HG03064 (cell line): ENCODE data around the gene SLC7A10.

ENCODE experiments used
- ATAC-seq: cut with Tn5 transposase; IDR thresholded peaks from one replicate; pipeline ENCODE4 v1.9.1; 2021; ENCODE audit warnings: low read depth; ENCODE audit not compliant: unreplicated experiment

SLC7A10 gene

DNA sequence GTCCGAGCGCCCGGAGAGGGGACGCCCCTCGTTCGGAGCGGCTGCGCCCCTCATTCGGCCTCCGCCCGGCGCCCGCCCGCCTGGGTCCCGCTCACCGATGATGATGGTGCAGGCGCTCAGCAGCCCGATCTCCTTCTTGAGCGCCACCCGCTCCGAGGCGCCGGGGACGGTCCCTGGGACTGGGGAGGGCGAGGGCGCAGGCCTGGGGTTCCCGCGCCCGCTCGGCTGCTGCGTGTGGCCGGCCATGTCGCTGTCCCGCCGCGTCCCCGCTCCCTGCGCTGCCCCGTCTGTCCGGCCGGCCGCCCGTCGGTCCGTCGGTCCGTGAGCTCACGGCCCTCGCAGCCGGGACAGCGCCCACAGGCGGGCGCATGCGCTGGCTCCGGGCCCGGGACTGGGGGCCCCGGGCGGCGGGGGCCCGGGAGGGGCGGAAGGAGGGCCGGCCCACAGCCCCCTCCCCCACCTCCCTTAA, at the start of gene SLC7A10:
Gene SLC7A10, minus strand, starts transcription at position 393 of the 469 bp plus-strand sequence. Its CDS starts 147 bp downstream, at position 246.
- no peak for ATAC-seq

GRCh38 chr19:33274663-33275558, 49.3 kb upstream of the SLC7A10 start:
- ATAC-seq: no peak

DNA sequence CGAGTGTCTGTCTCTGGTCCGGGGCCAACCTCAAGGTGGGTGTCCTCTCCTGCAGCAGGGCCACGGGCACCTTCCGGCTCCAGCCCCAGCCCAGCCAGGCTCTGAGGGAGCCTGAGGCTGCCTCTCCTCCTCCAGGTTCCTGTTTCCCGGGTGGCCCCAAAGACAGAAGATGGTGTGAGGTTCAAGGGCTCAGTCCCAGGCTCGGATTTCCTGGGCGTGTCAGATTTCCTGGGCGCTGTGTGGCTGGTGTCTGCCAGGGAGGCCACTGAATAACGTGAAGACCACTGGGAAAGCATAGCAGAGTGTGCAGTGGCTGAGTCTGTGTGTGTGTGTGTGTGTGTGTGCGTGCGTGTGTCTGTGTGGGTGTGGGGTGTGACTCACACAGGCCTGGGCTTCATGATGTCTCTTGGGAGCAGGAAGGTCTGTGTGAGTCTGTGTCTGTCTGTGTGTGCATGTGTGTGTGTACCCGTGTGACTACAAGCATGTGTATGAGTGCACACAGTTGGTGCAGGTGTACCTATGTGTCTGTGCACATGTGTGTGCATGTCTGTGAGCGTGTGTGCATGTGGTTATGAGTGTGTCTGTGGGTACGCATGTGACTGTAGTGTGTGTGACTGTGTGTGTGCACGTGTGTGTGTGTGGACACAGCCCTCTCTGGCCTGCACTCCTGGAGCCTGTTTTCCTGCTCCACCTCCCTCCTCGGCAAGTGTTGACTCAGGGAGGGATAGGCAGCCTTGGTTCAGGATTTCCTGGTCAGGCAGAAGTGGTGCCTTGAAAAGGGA, 48.4 kb upstream of the SLC7A10 start:
- no peak for ATAC-seq

DNA sequence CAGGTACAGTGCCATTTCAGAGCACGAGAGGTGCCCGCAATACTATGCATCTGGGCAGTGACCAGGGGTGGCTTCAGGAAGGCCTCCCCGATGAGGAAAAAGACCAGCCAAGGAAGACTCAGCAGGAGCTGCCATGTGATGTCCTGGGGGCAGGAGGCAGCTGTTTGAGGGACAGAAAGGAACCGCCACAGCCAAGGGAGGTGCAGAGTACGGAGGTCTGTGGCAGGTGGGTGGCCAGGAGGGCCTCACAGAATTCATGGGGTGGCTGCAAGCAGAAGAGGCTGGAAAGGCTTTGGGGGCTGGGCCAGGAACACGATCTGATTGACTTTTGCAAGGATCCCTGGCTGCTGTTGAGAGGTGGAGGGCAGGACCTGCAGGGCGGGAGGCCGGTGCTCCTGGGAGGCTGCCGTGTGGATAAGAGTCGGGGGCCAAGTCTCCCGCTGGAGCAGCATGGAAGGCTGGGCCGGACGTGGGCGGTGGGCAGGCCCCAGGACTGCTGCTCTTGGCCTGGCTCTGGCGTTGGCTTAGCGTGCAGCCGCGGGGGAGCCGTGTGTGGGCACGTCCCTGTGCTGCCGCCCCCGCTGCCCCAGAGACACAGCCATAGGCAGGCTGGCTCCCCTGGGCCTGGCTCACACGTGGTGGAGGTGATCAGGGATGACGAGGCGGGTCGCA, 47.6 kb upstream of the SLC7A10 start:
- ATAC-seq: no peak

- ATAC-seq: no peak
Measured at GRCh38 chr19:33271246-33272021, 45.8 kb upstream of the SLC7A10 start.

GRCh38 chr19:33270769-33271168, 45.1 kb upstream of the SLC7A10 start:
- no peak for ATAC-seq

DNA sequence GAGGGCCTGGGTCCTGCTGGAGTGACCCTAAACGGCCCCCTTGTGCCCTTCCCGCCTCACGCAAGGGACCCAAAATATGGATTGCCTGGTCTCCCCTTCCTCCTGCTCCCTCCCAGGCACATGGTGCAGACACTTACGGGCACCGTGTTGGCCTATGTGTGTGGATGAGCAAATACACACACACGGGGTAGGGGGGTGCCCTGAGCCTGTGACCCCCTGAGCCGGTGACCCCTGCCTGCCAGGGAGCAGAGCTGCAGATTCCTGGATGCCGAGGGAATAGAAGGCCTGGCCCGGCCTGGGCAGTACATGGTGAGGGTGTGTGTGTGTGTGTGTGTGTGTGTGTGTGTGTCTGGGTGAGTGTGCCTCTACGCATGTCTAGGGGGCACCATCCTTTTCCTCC, 43.4 kb upstream of the SLC7A10 start:
- ATAC-seq: no peak

DNA sequence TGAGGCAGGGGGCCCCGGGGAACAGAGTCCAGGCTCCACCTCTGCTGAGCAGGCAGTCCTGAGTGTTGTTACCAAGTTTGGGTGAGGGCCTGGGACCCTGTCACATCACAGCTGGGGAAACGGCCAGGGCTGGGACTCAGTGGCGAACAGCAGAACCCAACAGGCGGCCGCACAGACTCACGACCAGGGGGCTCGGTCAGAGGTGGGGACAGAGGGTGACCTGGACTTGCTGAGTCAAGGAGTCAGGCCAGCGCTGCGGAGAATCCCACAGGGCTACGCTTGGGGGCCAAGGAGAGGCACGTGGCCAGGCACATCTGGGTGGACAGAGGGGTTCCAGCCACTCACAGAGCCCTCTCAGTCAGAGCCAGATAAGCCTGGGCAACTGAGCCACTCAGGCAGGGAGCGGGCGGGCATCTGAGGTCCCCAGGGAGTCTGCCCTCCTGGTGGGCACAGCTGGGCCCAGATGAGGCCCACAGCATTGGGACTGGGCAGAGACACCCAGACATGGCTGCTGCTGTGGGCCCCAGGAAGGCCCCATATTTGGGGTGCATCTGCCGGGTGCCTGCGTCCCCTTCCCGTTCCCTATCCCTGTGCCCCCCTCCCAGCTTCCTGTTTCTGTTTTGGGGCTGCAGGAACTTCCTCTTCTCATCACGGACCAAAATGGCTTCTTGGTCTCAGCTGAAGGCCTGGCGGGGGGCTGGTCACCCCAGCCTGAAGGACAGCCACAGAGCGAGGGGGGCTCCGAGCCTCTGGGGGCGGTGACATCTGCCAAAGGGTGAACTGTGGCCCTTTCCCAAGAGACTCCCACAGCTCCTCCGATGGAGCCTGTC, 42.7 kb upstream of the SLC7A10 start:
- ATAC-seq: no peak

DNA sequence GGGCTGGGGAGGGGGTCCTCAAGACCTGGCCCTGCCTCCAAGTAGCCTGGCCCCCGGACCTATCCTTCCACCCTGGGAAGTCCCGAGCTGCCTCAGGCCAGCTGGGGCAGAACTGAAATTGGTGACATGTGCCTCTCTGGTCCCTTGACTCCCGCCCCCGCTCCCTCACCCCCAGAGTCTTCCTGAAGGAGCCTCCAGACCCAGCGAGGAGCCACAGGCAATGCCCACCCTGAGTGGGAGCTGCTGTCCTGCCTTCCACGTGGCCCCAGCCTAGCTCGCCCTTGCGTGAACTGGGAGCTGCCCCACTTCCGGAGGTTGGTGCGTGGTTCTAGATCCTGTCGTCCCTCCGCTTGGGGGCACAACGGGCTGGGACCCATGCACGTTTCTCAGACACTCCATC, 42.1 kb upstream of the SLC7A10 start:
- ATAC-seq: no peak

GRCh38 chr19:33266974-33267484, 41.4 kb upstream of the SLC7A10 start:
- ATAC-seq: no peak

DNA sequence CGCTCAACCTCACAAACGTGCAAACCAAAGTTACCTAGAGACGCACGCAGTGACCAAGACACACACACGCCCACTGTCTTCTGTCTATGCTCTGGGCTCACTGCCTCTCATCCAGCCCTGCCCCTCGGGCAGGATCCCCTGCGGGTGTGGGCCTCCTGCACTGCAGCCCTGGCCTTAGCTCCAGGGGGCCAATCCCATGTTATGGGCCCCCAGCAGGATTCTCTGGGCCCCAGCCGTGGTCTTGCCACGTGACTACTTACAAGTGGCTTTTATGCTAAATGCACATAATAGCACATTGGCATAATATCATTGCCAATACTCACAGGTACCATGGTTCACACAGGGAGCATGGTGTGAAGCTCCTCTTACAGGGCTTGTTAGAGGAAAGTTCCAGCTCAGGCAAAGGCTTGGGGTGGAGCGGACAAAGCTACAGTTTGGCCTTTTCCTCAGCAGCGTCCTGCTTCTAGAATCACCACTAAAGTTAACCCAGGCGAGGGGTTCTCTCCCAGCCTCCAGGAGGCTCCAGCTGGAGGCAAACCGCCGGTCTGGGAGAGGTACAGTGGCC, 39.3 kb upstream of the SLC7A10 start:
- ATAC-seq: no peak

GRCh38 chr19:33263325-33264023, 37.8 kb upstream of the SLC7A10 start:
- no peak for ATAC-seq

DNA sequence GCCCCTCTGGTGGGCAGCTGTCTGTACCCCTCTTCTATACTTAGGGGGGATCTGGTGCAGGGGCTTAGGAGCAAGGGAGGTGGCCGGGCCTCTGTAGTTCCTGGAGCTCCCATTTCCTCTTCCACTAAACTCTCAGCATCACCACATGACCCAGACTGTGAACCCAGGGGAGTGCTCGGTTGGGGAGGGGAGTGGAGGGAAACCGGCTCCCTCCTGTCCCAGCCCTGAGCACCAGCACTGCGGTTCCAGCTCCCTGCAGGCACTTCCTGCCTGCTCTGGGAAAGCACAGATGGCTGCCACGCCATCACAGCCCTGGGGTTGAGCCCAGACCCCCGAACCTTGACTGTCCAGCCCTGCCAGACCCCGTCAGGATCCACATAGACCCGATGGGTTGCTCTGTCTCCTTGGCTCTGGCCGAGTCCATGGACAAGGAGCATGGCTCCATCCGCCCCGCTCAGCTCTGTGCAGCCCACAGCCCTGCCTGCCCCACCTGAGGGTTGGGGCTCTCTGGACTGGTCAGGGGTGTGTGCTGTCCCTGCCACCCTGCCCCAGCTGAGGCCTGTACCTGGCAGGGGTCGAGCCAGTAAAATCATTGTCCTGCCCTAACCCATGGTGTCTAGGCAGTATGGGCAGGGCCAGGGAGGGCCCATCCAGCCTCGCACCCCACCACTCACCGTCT, 36.0 kb upstream of the SLC7A10 start:
- ATAC-seq: no peak

DNA sequence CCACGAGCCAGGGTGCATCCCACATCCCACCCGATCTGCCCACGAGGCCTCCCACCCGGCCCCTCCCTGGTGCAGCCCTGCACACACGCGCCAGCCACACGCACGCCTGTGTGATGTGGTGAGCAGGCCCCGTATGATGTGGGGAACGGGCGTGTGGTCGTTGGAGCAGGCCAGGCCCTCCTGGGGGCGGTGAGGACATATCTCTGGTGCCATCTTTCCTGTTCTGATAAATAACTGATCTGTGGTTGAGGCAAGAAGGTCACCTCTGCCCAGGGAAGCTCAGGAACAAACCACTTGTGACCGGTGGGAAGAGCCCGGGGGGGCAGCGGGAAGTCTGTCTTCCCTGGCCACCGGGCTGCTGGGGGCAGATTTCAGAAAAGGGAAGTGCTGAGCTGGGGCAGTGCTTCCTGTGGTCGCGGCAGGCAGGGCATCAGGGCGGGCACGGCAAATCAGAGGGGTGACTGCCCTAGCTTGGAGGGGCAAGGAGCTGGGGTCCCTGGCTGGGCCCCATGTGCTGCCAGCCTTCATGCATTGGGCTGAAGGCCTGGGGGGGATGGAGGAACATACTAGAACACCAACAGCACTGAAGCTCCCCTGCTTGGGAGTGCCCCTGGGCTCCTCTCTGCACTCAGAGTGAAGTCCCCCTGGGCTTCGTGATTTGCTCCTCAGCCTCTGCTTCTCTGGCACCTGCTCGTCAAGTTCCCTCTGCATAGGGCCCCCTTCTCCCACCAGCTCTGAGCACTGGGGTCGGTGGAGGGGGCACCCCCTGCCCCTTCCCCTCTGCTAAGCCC, 35.2 kb upstream of the SLC7A10 start:
- ATAC-seq: no peak

GRCh38 chr19:33259539-33259938, 33.9 kb upstream of the SLC7A10 start:
- no peak for ATAC-seq

DNA sequence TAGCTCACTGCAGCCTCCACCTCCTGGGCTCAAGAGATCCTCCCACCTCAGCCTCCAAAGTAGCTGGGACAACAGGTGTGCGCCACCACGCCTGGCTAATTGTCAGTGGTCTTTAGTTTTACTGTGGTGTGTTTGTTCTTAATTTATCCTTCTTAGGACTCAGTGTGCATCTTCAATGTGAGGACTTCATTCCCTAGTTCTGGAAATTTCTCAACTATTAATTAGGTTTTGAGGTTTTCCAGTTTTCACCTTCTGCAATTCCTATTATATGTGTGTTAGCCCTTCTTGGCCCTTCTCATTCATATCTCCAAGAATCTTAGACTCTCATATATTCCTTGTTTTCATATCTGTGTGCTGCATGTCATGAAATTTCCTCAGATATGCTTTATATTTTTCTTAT, 32.2 kb upstream of the SLC7A10 start:
- ATAC-seq: no peak

- ATAC-seq: no peak
Measured at GRCh38 chr19:33256261-33256660, 30.6 kb upstream of the SLC7A10 start.
